ENCODE data around the gene FZD4.

GRCh38 chr11:86904001-86904400 is 51.2 kb downstream of the FZD4 start:
- no peak for TF ChIP-seq CTCF (IDR thresholded peaks at IDR 0.05)
- no peak for TF ChIP-seq EZH2 (IDR thresholded peaks at IDR 0.05; ENCODE audit: borderline replicate concordance, insufficient read depth, low read depth, low read length, poor library complexity, severe bottlenecking)

Measured in B cell (primary cell).